ENCODE data around the gene SP1. TPM values are rescaled to one million over a fixed set of nuclear protein-coding genes. Genes with fewer than 3 reads are reported as not detected.
"Not testable (repeated sequence)": the region's sequence is repeated elsewhere in the genome, so short reads cannot be mapped to it uniquely, and the experiment has no call there.

SP1 gene
- 100 to 1,000 TPM in 2 of 5 experiments, 10 to 100 TPM in 3; 62.7 to 103 (median 79.6) TPM for total RNA-seq
- polyA plus RNA-seq, result 10 to 100 TPM; 10.2 to 13.6 TPM
- total RNA-seq, result 161 reads per million, percentile 91 among the genes with 10 or more reads in this experiment

- CTCF ChIA-PET, result interaction anchor here (1.0 to 3.0 kb wide), 4 partner anchors 28 to 121 kb away, joined by 3 to 15 read pairs (median 6); partner anchors contain the start of genes AAAS and TARBP2
- Histone ChIP-seq H3K4me3 (ENCODE audit: low read length) (peak within 1 kb of the TSS; percentile 61), H3K27me3 (ENCODE audit: control insufficient read depth in 2 of 2, insufficient read depth in 2 of 2, low read length in 2 of 2) (no peaks in the 10 kb centered on the region), H3K9me3 (ENCODE audit: control insufficient read depth in 2 of 3, low read length in 3 of 3) (no peaks in the 10 kb centered on the region), H3K36me3 (ENCODE audit: control insufficient read depth in 2 of 3, insufficient read depth in 3 of 3, low read length in 3 of 3) (peaks cover 0 to 25% (median 13%) of the 10 kb centered on the region in 3 experiments), H3K4me1 (ENCODE audit: control insufficient read depth in 2 of 2, insufficient read depth in 2 of 2, low read length in 2 of 2) (peaks cover 38 to 40% of the 10 kb centered on the region in 2 donors), H3K27ac (ENCODE audit: low read depth, low read length) (peak within 1 kb of the TSS; percentile 91)
- peak; percentile 48 for ATAC-seq
- POLR2A ChIA-PET, result interaction anchor here (0.7 to 3.8 kb wide), 25 partner anchors 8 to 374 kb away, joined by 3 to 39 read pairs (median 6); partner anchors contain the start of genes AAAS, CSAD, EIF4B and MAP3K12
- Mint-ChIP-seq H3K36me3 (peaks cover 0 to 29% (median 14%) of the 10 kb centered on the region in 5 donors), H3K27me3 (no peaks in the 10 kb centered on the region), H3K9me3 (peaks cover 0 to 2% (median 0%) of the 10 kb centered on the region in 11 donors), H3K27ac (peak within 1 kb of the TSS; percentile 62 to 97 (median 83)), H3K4me1 (peaks cover 31 to 46% (median 40%) of the 10 kb centered on the region in 7 donors), H3K4me3 (peak within 1 kb of the TSS; percentile 82 to 95 (median 86))
- peak; percentile 77 to 99 (median 86) for DNase-seq
- intact Hi-C loops (cut with micrococcal nuclease), result loop anchor here (1.0 to 2.0 kb wide), 7 partner anchors 56 to 347 kb away; partner anchors contain the start of genes ATF7 (in 2 of the 2), PRR13 (in 2 of the 2), CALCOCO1 (in 1 of the 2) and PFDN5 (in 1 of the 2)
Measured at GRCh38 chr12:53380104-53380793, at the start of gene SP1. SP1 (plus strand) TSS chr12:53380176; CDS start chr12:53380292, 116 bp downstream.

- Histone ChIP-seq H3K27me3 (ENCODE audit: control insufficient read depth in 2 of 2, insufficient read depth in 2 of 2, low read length in 2 of 2) (no peaks in the 10 kb centered on the region), H3K4me3 (ENCODE audit: low read length) (no peak overlapping the region), H3K36me3 (ENCODE audit: control insufficient read depth in 2 of 3, insufficient read depth in 3 of 3, low read length in 3 of 3) (no peaks in the 10 kb centered on the region), H3K9me3 (ENCODE audit: control insufficient read depth in 2 of 3, low read length in 3 of 3) (no peaks in the 10 kb centered on the region), H3K4me1 (ENCODE audit: control insufficient read depth in 2 of 2, insufficient read depth in 2 of 2, low read length in 2 of 2) (peaks cover 0 to 6% of the 10 kb centered on the region in 2 donors), H3K27ac (ENCODE audit: low read depth, low read length) (no peak overlapping the region)
- Mint-ChIP-seq H3K36me3 (no peaks in the 10 kb centered on the region), H3K27ac (no peak overlapping the region), H3K4me3 (no peak overlapping the region), H3K9me3 (peaks cover 0 to 1% (median 0%) of the 10 kb centered on the region in 11 donors), H3K27me3 (peaks cover 0 to 42% (median 17%) of the 10 kb centered on the region in 5 donors), H3K4me1 (peaks cover 5 to 14% (median 6%) of the 10 kb centered on the region in 7 donors)
- ATAC-seq (no peak), DNase-seq (no peak)
- intact Hi-C loops (cut with micrococcal nuclease), result no loop called here
- POLR2A ChIA-PET, result interaction anchor here (1.7 kb wide), 1 partner anchor 14 kb away, joined by 4 read pairs; no protein-coding TSS in a partner anchor
- CTCF ChIA-PET, result interaction anchor here (0.5 kb wide), 1 partner anchor 251 kb away, joined by 3 read pairs; the partner anchor contains the start of gene SPRYD3
Measured at GRCh38 chr12:53330671-53331070, 49.3 kb upstream of the SP1 start.

- ChIA-PET POLR2A (interaction anchor here (0.5 to 1.7 kb wide), 2 partner anchors 12 to 107 kb away, joined by 4 read pairs; no protein-coding TSS in a partner anchor), CTCF (interaction anchor here (0.6 to 1.5 kb wide), 3 partner anchors 13 to 20 kb away, joined by 3 to 4 read pairs (median 3); no protein-coding TSS in a partner anchor)
- ATAC-seq; H3K27ac ChIP-seq (ENCODE audit: low read depth, low read length); H3K4me3 ChIP-seq (ENCODE audit: low read length); intact Hi-C loops (cut with micrococcal nuclease); H3K27me3 ChIP-seq (ENCODE audit: control insufficient read depth in 2 of 2, insufficient read depth in 2 of 2, low read length in 2 of 2); DNase-seq; H3K4me1 ChIP-seq (ENCODE audit: control insufficient read depth in 2 of 2, insufficient read depth in 2 of 2, low read length in 2 of 2); H3K9me3 Mint-ChIP-seq; H3K9me3 ChIP-seq (ENCODE audit: control insufficient read depth in 2 of 3, low read length in 3 of 3); H3K36me3 ChIP-seq (ENCODE audit: control insufficient read depth in 2 of 3, insufficient read depth in 3 of 3, low read length in 3 of 3); H3K36me3 Mint-ChIP-seq: not testable (repeated sequence)
- H3K4me3 Mint-ChIP-seq, result peak overlapping the region in 1 of 10 donors; percentile 27
- H3K27ac Mint-ChIP-seq, result peak overlapping the region in 1 of 9 donors; percentile 40
- H3K27me3 Mint-ChIP-seq, result peaks cover 11 to 50% (median 28%) of the 10 kb centered on the region in 5 donors
- H3K4me1 Mint-ChIP-seq, result peaks cover 0 to 15% (median 5%) of the 10 kb centered on the region in 7 donors
Measured at GRCh38 chr12:53332339-53332738, 47.6 kb upstream of the SP1 start.

GRCh38 chr12:53332744-53333143, 47.2 kb upstream of the SP1 start:
- H3K36me3 ChIP-seq (ENCODE audit: control insufficient read depth in 2 of 3, insufficient read depth in 3 of 3, low read length in 3 of 3), result no peaks in the 10 kb centered on the region
- Mint-ChIP-seq H3K27ac (no peak overlapping the region), H3K9me3 (peaks cover 0 to 1% (median 0%) of the 10 kb centered on the region in 11 donors), H3K27me3 (peaks cover 15 to 49% (median 31%) of the 10 kb centered on the region in 5 donors), H3K36me3 (peaks cover 0 to 3% (median 0%) of the 10 kb centered on the region in 5 donors), H3K4me1 (peaks cover 2 to 14% (median 4%) of the 10 kb centered on the region in 7 donors), H3K4me3 (peak overlapping the region in 1 of 10 donors; percentile 27)
- POLR2A ChIA-PET, result interaction anchor here (0.5 to 0.6 kb wide), 2 partner anchors 11 to 107 kb away, joined by 3 to 4 read pairs; partner anchors contain the start of gene AAAS
- CTCF ChIA-PET, result interaction anchor here (0.6 to 1.5 kb wide), 4 partner anchors 12 to 19 kb away, joined by 3 to 4 read pairs (median 4); no protein-coding TSS in a partner anchor
- intact Hi-C loops (cut with micrococcal nuclease), result no loop called here
- ATAC-seq, result no peak
- no peak overlapping the region for H3K4me3 ChIP-seq (ENCODE audit: low read length)
- H3K27me3 ChIP-seq (ENCODE audit: control insufficient read depth in 2 of 2, insufficient read depth in 2 of 2, low read length in 2 of 2), result peaks cover 0 to 5% of the 10 kb centered on the region in 2 donors
- no peaks in the 10 kb centered on the region for H3K9me3 ChIP-seq (ENCODE audit: control insufficient read depth in 2 of 3, low read length in 3 of 3)
- no peak for DNase-seq
- no peak overlapping the region for H3K27ac ChIP-seq (ENCODE audit: low read depth, low read length)
- H3K4me1 ChIP-seq (ENCODE audit: control insufficient read depth in 2 of 2, insufficient read depth in 2 of 2, low read length in 2 of 2), result no peaks in the 10 kb centered on the region

GRCh38 chr12:53333289-53333688, 46.7 kb upstream of the SP1 start:
- H3K36me3 ChIP-seq (ENCODE audit: control insufficient read depth in 2 of 3, insufficient read depth in 3 of 3, low read length in 3 of 3), result no peaks in the 10 kb centered on the region
- H3K27me3 Mint-ChIP-seq, result peaks cover 21 to 53% (median 37%) of the 10 kb centered on the region in 5 donors
- no peak overlapping the region for H3K4me3 Mint-ChIP-seq
- H3K36me3 Mint-ChIP-seq, result peaks cover 0 to 8% (median 0%) of the 10 kb centered on the region in 5 donors
- ChIA-PET POLR2A (interaction anchor here (0.6 to 0.9 kb wide), 3 partner anchors 10 to 12 kb away, joined by 3 read pairs; partner anchors contain the start of gene AAAS), CTCF (interaction anchor here (1.3 kb wide), 1 partner anchor 11 kb away, joined by 4 read pairs; no protein-coding TSS in a partner anchor)
- no peaks in the 10 kb centered on the region for H3K4me1 ChIP-seq (ENCODE audit: control insufficient read depth in 2 of 2, insufficient read depth in 2 of 2, low read length in 2 of 2)
- H3K27me3 ChIP-seq (ENCODE audit: control insufficient read depth in 2 of 2, insufficient read depth in 2 of 2, low read length in 2 of 2), result peaks cover 3 to 5% of the 10 kb centered on the region in 2 donors
- H3K9me3 Mint-ChIP-seq, result peaks cover 0 to 1% (median 0%) of the 10 kb centered on the region in 11 donors
- no peaks in the 10 kb centered on the region for H3K9me3 ChIP-seq (ENCODE audit: control insufficient read depth in 2 of 3, low read length in 3 of 3)
- peaks cover 5 to 18% (median 6%) of the 10 kb centered on the region in 7 donors for H3K4me1 Mint-ChIP-seq
- no peak overlapping the region for H3K4me3 ChIP-seq (ENCODE audit: low read length)
- H3K27ac Mint-ChIP-seq, result peak overlapping the region in 1 of 9 donors; percentile 51
- ATAC-seq, result no peak
- H3K27ac ChIP-seq (ENCODE audit: low read depth, low read length), result no peak overlapping the region
- intact Hi-C loops (cut with micrococcal nuclease), result no loop called here
- no peak for DNase-seq

GRCh38 chr12:53333845-53334244, 46.1 kb upstream of the SP1 start:
- no peak for ATAC-seq
- H3K9me3 ChIP-seq (ENCODE audit: control insufficient read depth in 2 of 3, low read length in 3 of 3), result no peaks in the 10 kb centered on the region
- ChIA-PET CTCF (interaction anchor here (1.0 to 1.3 kb wide), 2 partner anchors 11 kb away, joined by 3 to 4 read pairs; no protein-coding TSS in a partner anchor), POLR2A (interaction anchor here (0.7 to 0.9 kb wide), 2 partner anchors 9 to 12 kb away, joined by 3 read pairs; partner anchors contain the start of gene AAAS)
- peaks cover 5 to 18% (median 8%) of the 10 kb centered on the region in 7 donors for H3K4me1 Mint-ChIP-seq
- H3K9me3 Mint-ChIP-seq, result peaks cover 0 to 1% (median 0%) of the 10 kb centered on the region in 11 donors
- no peak overlapping the region for H3K4me3 Mint-ChIP-seq
- intact Hi-C loops (cut with micrococcal nuclease), result no loop called here
- no peaks in the 10 kb centered on the region for H3K36me3 ChIP-seq (ENCODE audit: control insufficient read depth in 2 of 3, insufficient read depth in 3 of 3, low read length in 3 of 3)
- peaks cover 0 to 8% (median 0%) of the 10 kb centered on the region in 5 donors for H3K36me3 Mint-ChIP-seq
- H3K27ac Mint-ChIP-seq, result peak overlapping the region in 1 of 9 donors; percentile 51
- H3K27me3 Mint-ChIP-seq, result peaks cover 26 to 55% (median 40%) of the 10 kb centered on the region in 5 donors
- no peak overlapping the region for H3K27ac ChIP-seq (ENCODE audit: low read depth, low read length)
- H3K4me3 ChIP-seq (ENCODE audit: low read length), result no peak overlapping the region
- no peaks in the 10 kb centered on the region for H3K4me1 ChIP-seq (ENCODE audit: control insufficient read depth in 2 of 2, insufficient read depth in 2 of 2, low read length in 2 of 2)
- peaks cover 5 to 8% of the 10 kb centered on the region in 2 donors for H3K27me3 ChIP-seq (ENCODE audit: control insufficient read depth in 2 of 2, insufficient read depth in 2 of 2, low read length in 2 of 2)
- no peak for DNase-seq

Data from naive thymus-derived CD4-positive, alpha-beta T cell (primary cell).